Panc1 (cell line): Measurements from ENCODE around the gene LMTK2. TPM values are rescaled to one million over a fixed set of nuclear protein-coding genes. Genes with fewer than 3 reads are reported as not detected.
"Not testable (repeated sequence)": the region's sequence is repeated elsewhere in the genome, so short reads cannot be mapped to it uniquely, and the experiment has no call there.

Source experiments
- ATAC-seq: fragments of 200-7000 bp; cut with Tn5 transposase; 2 replicates; pipeline ENCODE4 v1.9.1; 2020; ENCODE audit warnings: mild to moderate bottlenecking, moderate library complexity
- BruUV-seq: library from RNA; stranded (reverse); fragments of 400-500 nt; replicated peaks from 2 replicates; lab custom pipeline; 2021; lab: Mats Ljungman, UMichigan
- CTCF ChIA-PET: fragments of 300-600 bp; sonication (Branson Sonifier 250); formaldehyde crosslinking; loops from one replicate; lab custom pipeline; 2022; ENCODE audit warnings: antibody characterized with exemption; lab: Charles Lee
- POLR2A ChIA-PET: fragments of 300-600 bp; sonication (Branson Sonifier 250); formaldehyde crosslinking; loops from one replicate; lab custom pipeline; 2022; ENCODE audit warnings: antibody characterized with exemption; lab: Charles Lee
- DNase-seq: peaks from one replicate; pipeline ENCODE4 v3.0.0-alpha.2; 2010; ENCODE audit warnings: low read depth, low spot score
- H3K27ac ChIP-seq: 2 replicates; pipeline ENCODE4 v1.5.1; 2011; ENCODE audit warnings: mild to moderate bottlenecking, low read length, inconsistent platforms
- H3K27me3 ChIP-seq: fragments of 200-500 bp; sonication (Bioruptor generic); 2 replicates; pipeline ENCODE4 v1.6.0; 2014; ENCODE audit warnings: low read length, inconsistent platforms; ENCODE audit not compliant: control insufficient read depth, insufficient read depth
- H3K36me3 ChIP-seq: fragments of 200-500 bp; sonication (Bioruptor generic); 2 replicates; pipeline ENCODE4 v1.5.1; 2014; ENCODE audit warnings: inconsistent platforms, mild to moderate bottlenecking, low read length, moderate library complexity; ENCODE audit not compliant: control insufficient read depth, insufficient read depth
- H3K4me1 ChIP-seq: 2 replicates; pipeline ENCODE4 v1.5.1; 2011; ENCODE audit warnings: inconsistent platforms, mild to moderate bottlenecking, low read length, moderate library complexity; ENCODE audit not compliant: control insufficient read depth, insufficient read depth
- H3K4me3 ChIP-seq, 2 experiments: 2 replicates each; pipeline ENCODE4 v1.5.1; 2011 to 2012; ENCODE audit warnings: low read depth in 2 of 2, low read length in 2 of 2, mild to moderate bottlenecking in 2 of 2, inconsistent platforms in 1 of 2, moderate library complexity in 1 of 2
- H3K9me3 ChIP-seq: fragments of 200-500 bp; sonication (Bioruptor generic); 2 replicates; pipeline ENCODE4 v1.5.1; 2014; ENCODE audit warnings: low read depth, mild to moderate bottlenecking, inconsistent platforms, low read length, moderate library complexity; ENCODE audit not compliant: control insufficient read depth, insufficient read depth
- POLR2AphosphoS5 ChIP-seq: IDR thresholded peaks from 2 replicates; pipeline ENCODE4 v1.6.1; 2012; ENCODE audit warnings: mild to moderate bottlenecking, low read depth, low read length, moderate library complexity
- SIN3A ChIP-seq: IDR thresholded peaks from 2 replicates; pipeline ENCODE4 v1.6.1; 2012; ENCODE audit warnings: low read depth, mild to moderate bottlenecking, low read length, moderate library complexity, borderline replicate concordance; ENCODE audit not compliant: insufficient read depth
- TCF7L2 ChIP-seq: IDR thresholded peaks from 2 replicates; pipeline ENCODE4 v1.6.1; 2011; ENCODE audit warnings: mild to moderate bottlenecking, low read depth, low read length, inconsistent platforms
- in situ Hi-C: cut with HindIII; loops from 2 replicates; pipeline ENCODE4 v1.10.0; 2016; ENCODE audit warnings: low sequenced_read_pairs, low pct_unique_long_range_greater_than_20kb
- intact Hi-C: fragments of 100-400 bp; cut with micrococcal nuclease; formaldehyde crosslinking; loops from one replicate; pipeline ENCODE4 v1.10.0; 2022; ENCODE audit not compliant: unreplicated experiment
- total RNA-seq: library from RNA; stranded (reverse); gene quantifications from one replicate; pipeline ENCODE4 v1.2.1, GENCODE V29; 2021; ENCODE audit not compliant: unreplicated experiment
- TF ChIP-seq, protein P1 (sequence below): fragments of 450-650 bp; IDR thresholded peaks from 2 replicates; pipeline ENCODE4 v1.5.1; 2017; ENCODE audit warnings: mild to moderate bottlenecking
- TF ChIP-seq, protein P2 (sequence below), 2 experiments: IDR thresholded peaks; 2 replicates each; pipeline ENCODE4 v1.6.1; 2011 to 2012; ENCODE audit warnings: low read depth in 2 of 2, control low read depth in 1 of 2, low read length in 1 of 2, mild to moderate bottlenecking in 1 of 2, moderate library complexity in 1 of 2; ENCODE audit not compliant: insufficient read depth in 1 of 2

The LMTK2 gene
- total RNA-seq, 1 experiment from 2014 or later, result 25.4 TPM

DNA sequence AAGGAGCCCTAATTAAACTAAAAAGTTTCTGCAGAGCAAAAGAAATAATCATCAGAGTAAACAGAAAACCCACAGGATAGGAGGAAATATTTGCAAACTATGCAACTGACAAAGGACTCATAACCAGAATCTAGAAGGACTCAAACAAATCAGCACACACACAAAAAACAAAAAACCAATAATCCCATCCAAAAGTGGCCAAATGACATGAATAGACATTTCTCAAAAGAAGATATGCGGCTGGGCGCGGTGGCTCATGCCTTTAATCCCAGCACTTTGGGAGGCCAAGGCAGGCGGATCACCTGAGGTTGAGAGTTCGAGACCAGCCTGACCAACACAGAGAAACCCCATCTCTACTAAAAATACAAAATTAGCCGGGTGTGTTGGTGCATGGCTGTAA is 112.7 kb downstream of the LMTK2 start:
- DNase-seq, H3K27me3 ChIP-seq, BruUV-seq, CTCF ChIA-PET, intact Hi-C loops, H3K4me3 ChIP-seq, H3K27ac ChIP-seq, H3K36me3 ChIP-seq, H3K4me1 ChIP-seq, ATAC-seq, H3K9me3 ChIP-seq, in situ Hi-C loops, POLR2A ChIA-PET: not testable (repeated sequence)

DNA sequence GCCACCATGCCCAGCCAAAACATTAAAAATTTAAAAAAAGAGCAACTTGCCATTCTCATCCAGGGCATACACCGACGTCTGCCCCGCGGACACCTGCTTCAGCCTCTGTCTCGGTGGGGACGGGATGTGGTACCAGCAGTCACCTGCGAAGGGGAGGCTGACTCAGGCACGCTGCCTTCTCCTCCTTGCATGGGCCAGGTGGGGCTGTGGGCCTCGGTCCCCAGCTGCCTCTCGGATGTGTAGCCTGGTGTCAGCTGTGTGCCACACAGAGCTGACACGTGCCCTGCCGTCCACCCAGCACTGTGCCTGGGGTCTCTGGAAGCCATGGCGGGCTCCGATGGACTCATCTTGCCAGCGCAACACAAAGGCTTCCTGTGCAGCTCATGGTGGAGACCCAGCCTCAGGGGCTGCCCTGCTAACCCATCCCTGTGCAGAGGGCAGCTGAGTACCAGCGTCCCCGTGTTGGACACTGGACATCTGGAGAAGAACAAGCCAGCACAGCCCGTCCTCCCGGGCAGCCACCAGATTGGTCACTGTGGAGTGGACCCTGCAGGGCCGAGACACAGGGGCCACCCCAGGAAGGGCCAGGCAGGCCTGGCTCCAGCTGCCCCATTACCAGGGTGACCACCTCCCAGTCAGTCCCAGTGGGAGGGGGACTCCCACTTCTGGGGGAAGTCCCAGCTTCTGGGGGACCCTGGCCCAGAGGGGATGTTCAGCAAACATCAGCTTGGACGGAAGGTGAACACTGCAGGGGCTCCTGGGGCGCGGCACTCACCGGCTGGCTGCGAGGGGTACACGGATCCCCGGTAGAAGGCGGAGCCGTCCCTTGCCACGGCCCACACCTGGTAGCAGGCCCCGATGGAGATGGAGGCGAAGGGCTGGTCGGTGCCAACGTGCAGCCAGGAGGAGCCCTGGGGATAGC is 115.2 kb downstream of the LMTK2 start:
- no peaks in the 10 kb centered on the region for H3K27me3 ChIP-seq
- no peaks in the 10 kb centered on the region for H3K4me1 ChIP-seq
- DNase-seq, result no peak
- POLR2A ChIA-PET, result no interaction called here
- intact Hi-C loops (no loop called here), in situ Hi-C loops (no loop called here)
- no peak overlapping the region for H3K27ac ChIP-seq
- no peak for ATAC-seq
- no peak overlapping the region for H3K4me3 ChIP-seq
- H3K9me3 ChIP-seq, result no peaks in the 10 kb centered on the region
- TF ChIP-seq SIN3A (no peak), POLR2AphosphoS5 (no peak), TCF7L2 (no peak)
- TF ChIP-seq, protein P1, sequence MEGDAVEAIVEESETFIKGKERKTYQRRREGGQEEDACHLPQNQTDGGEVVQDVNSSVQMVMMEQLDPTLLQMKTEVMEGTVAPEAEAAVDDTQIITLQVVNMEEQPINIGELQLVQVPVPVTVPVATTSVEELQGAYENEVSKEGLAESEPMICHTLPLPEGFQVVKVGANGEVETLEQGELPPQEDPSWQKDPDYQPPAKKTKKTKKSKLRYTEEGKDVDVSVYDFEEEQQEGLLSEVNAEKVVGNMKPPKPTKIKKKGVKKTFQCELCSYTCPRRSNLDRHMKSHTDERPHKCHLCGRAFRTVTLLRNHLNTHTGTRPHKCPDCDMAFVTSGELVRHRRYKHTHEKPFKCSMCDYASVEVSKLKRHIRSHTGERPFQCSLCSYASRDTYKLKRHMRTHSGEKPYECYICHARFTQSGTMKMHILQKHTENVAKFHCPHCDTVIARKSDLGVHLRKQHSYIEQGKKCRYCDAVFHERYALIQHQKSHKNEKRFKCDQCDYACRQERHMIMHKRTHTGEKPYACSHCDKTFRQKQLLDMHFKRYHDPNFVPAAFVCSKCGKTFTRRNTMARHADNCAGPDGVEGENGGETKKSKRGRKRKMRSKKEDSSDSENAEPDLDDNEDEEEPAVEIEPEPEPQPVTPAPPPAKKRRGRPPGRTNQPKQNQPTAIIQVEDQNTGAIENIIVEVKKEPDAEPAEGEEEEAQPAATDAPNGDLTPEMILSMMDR, result no peak
- TF ChIP-seq, protein P2, sequence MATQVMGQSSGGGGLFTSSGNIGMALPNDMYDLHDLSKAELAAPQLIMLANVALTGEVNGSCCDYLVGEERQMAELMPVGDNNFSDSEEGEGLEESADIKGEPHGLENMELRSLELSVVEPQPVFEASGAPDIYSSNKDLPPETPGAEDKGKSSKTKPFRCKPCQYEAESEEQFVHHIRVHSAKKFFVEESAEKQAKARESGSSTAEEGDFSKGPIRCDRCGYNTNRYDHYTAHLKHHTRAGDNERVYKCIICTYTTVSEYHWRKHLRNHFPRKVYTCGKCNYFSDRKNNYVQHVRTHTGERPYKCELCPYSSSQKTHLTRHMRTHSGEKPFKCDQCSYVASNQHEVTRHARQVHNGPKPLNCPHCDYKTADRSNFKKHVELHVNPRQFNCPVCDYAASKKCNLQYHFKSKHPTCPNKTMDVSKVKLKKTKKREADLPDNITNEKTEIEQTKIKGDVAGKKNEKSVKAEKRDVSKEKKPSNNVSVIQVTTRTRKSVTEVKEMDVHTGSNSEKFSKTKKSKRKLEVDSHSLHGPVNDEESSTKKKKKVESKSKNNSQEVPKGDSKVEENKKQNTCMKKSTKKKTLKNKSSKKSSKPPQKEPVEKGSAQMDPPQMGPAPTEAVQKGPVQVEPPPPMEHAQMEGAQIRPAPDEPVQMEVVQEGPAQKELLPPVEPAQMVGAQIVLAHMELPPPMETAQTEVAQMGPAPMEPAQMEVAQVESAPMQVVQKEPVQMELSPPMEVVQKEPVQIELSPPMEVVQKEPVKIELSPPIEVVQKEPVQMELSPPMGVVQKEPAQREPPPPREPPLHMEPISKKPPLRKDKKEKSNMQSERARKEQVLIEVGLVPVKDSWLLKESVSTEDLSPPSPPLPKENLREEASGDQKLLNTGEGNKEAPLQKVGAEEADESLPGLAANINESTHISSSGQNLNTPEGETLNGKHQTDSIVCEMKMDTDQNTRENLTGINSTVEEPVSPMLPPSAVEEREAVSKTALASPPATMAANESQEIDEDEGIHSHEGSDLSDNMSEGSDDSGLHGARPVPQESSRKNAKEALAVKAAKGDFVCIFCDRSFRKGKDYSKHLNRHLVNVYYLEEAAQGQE (IDR thresholded peaks at IDR 0.05; ENCODE audit: insufficient read depth in 1 of 2, low read depth in 2 of 2, low read length in 1 of 2), result no peak
- no peaks in the 10 kb centered on the region for H3K36me3 ChIP-seq
- BruUV-seq, result no TSS peak
- CTCF ChIA-PET, result interaction anchor here (0.6 kb wide), 1 partner anchor 514 kb away, joined by 3 read pairs; no protein-coding TSS in a partner anchor
